Sigmoid colon (tissue), 7 donors: ENCODE data around the gene AURKB. TPM values are rescaled to one million over a fixed set of nuclear protein-coding genes. Genes with fewer than 3 reads are reported as not detected.

ENCODE experiments used
- DNase-seq: peaks from one replicate; pipeline ENCODE4 v3.0.0-alpha.2; 2019
- H3K27ac ChIP-seq, 4 donors: fragments of 200-600 bp; sonication (generic); one replicate each; pipeline ENCODE4 v1.5.1; 2016 to 2019; ENCODE audit warnings: mild to moderate bottlenecking in 1 of 4
- H3K27me3 ChIP-seq, 3 donors: fragments of 200-600 bp; sonication (generic); one replicate each; pipeline ENCODE4 v1.5.1; 2019; ENCODE audit warnings: mild to moderate bottlenecking in 1 of 3
- H3K36me3 ChIP-seq, 4 donors: fragments of 200-600 bp; sonication (generic); one replicate each; pipeline ENCODE4 v1.5.1; 2016 to 2019
- H3K4me1 ChIP-seq, 4 donors: fragments of 200-600 bp; sonication (generic); one replicate each; pipeline ENCODE4 v1.5.1; 2017 to 2019
- H3K4me3 ChIP-seq, 4 donors: fragments of 200-600 bp; sonication (generic); one replicate each; pipeline ENCODE4 v1.5.1; 2017 to 2019; ENCODE audit warnings: mild to moderate bottlenecking in 2 of 4, moderate library complexity in 1 of 4
- H3K9me3 ChIP-seq, 4 donors: fragments of 200-600 bp in 3 of 4; sonication (generic) in 3 of 4; one replicate each; pipeline versions ENCODE4 v1.5.1 to v1.6.1; 2013 to 2019
- EP300 ChIP-seq, 4 donors: sonication (generic); formaldehyde crosslinking; IDR thresholded peaks; one replicate each; pipeline ENCODE4 v1.6.1; 2017; ENCODE audit warnings: antibody characterized with exemption in 4 of 4
- POLR2A ChIP-seq, 2 donors: fragments of 450-650 bp; IDR thresholded peaks; one replicate each; pipeline ENCODE4 v1.6.1; 2016; ENCODE audit warnings: antibody characterized with exemption in 2 of 2, mild to moderate bottlenecking in 2 of 2, moderate library complexity in 2 of 2
- POLR2AphosphoS5 ChIP-seq, 4 donors: sonication (generic); formaldehyde crosslinking; IDR thresholded peaks; one replicate each; pipeline ENCODE4 v1.6.1; 2017; ENCODE audit warnings: antibody characterized with exemption in 4 of 4
- WGBS, 2 donors: extraction: QIAGEN DNeasy Blood & Tissue Kit; methylation state at CpG; one replicate each; pipeline ENCODE4 v1.1.7; 2013; 5-methylcytosine and 5-hydroxymethylcytosine counted together
- intact Hi-C: fragments of 100-400 bp; cut with DNase I; formaldehyde crosslinking; loops from one replicate; pipeline ENCODE4 v1.15.1; 2023
- polyA plus RNA-seq, 3 donors: library from polyadenylated mRNA; stranded (reverse); fragments of 200-250 nt; gene quantifications; one replicate each; pipeline ENCODE4 v1.2.3, GENCODE V29; 2013
- total RNA-seq, 4 donors: library from RNA; depleted of rRNA; stranded (reverse); fragments of >200 nt; gene quantifications; one replicate each; pipeline ENCODE4 v1.1.0, GENCODE V29; 2016
- TF ChIP-seq, protein P1 (sequence below), 4 experiments: fragments of 450-650 bp in 3 of 4; fragments of 200-600 bp in 1 of 4; IDR thresholded peaks; one replicate each; pipeline ENCODE4 v1.5.1; 2016 to 2019; ENCODE audit warnings: antibody characterized with exemption in 4 of 4, mild to moderate bottlenecking in 3 of 4, moderate library complexity in 2 of 4
- donor health status: healthy with polysubstance abuse.
- donor health status: Bipolar disorder and iron deficiency.
- donor health status: healthy.

Gene AURKB
- total and polyA plus RNA-seq, 7 donors, result 1.4 to 45.6 (median 3.3) TPM; not detected in 2

- peaks cover 0 to 28% (median 23%) of the 10 kb centered on the region in 4 donors for H3K4me1 ChIP-seq
- no peaks in the 10 kb centered on the region for H3K27me3 ChIP-seq
- TF ChIP-seq, protein P1, sequence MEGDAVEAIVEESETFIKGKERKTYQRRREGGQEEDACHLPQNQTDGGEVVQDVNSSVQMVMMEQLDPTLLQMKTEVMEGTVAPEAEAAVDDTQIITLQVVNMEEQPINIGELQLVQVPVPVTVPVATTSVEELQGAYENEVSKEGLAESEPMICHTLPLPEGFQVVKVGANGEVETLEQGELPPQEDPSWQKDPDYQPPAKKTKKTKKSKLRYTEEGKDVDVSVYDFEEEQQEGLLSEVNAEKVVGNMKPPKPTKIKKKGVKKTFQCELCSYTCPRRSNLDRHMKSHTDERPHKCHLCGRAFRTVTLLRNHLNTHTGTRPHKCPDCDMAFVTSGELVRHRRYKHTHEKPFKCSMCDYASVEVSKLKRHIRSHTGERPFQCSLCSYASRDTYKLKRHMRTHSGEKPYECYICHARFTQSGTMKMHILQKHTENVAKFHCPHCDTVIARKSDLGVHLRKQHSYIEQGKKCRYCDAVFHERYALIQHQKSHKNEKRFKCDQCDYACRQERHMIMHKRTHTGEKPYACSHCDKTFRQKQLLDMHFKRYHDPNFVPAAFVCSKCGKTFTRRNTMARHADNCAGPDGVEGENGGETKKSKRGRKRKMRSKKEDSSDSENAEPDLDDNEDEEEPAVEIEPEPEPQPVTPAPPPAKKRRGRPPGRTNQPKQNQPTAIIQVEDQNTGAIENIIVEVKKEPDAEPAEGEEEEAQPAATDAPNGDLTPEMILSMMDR (IDR thresholded peaks at IDR 0.05), result no peak
- TF ChIP-seq POLR2A (IDR thresholded peaks at IDR 0.05) (no peak), POLR2AphosphoS5 (IDR thresholded peaks at IDR 0.05) (peak; percentile 44 to 80 (median 58)), EP300 (IDR thresholded peaks at IDR 0.05) (no peak)
- H3K27ac ChIP-seq, result peak overlapping the region; percentile 68 to 75 (median 71)
- H3K36me3 ChIP-seq, result peaks cover 35 to 45% (median 41%) of the 10 kb centered on the region in 4 donors
- intact Hi-C loops, result loop anchor here (2.0 kb wide), 1 partner anchor 68 kb away; the partner anchor contains the start of gene SLC25A35
- 8 to 13% methylated on average over 32 of the region's 32 CpGs for WGBS, 2 donors
- peak; percentile 90 for DNase-seq
- H3K4me3 ChIP-seq, result peak overlapping the region in 3 of 4 donors; percentile 26 to 35 (median 28)
- H3K9me3 ChIP-seq, result no peaks in the 10 kb centered on the region
These were observed 16.3 kb upstream of the AURKB start for GRCh38 chr17:8226536-8227237.

GRCh38 chr17:8225813-8226535, 15.6 kb upstream of the AURKB start:
- DNase-seq, result no peak
- H3K9me3 ChIP-seq, result no peaks in the 10 kb centered on the region
- H3K27ac ChIP-seq, result peak overlapping the region; percentile 68 to 75 (median 71)
- TF ChIP-seq, protein P1 (IDR thresholded peaks at IDR 0.05), result no peak
- TF ChIP-seq POLR2AphosphoS5 (IDR thresholded peaks at IDR 0.05), result no peak
- peaks cover 28 to 38% (median 34%) of the 10 kb centered on the region in 4 donors for H3K36me3 ChIP-seq
- peaks cover 0 to 31% (median 23%) of the 10 kb centered on the region in 4 donors for H3K4me1 ChIP-seq
- H3K27me3 ChIP-seq, result no peaks in the 10 kb centered on the region
- H3K4me3 ChIP-seq, result peak overlapping the region in 3 of 4 donors; percentile 26 to 35 (median 28)
- intact Hi-C loops, result loop anchor here (2.0 kb wide), 1 partner anchor 69 kb away; the partner anchor contains the start of gene SLC25A35
- 45 to 48% methylated on average over 20 of the region's 20 CpGs for WGBS, 2 donors

DNA sequence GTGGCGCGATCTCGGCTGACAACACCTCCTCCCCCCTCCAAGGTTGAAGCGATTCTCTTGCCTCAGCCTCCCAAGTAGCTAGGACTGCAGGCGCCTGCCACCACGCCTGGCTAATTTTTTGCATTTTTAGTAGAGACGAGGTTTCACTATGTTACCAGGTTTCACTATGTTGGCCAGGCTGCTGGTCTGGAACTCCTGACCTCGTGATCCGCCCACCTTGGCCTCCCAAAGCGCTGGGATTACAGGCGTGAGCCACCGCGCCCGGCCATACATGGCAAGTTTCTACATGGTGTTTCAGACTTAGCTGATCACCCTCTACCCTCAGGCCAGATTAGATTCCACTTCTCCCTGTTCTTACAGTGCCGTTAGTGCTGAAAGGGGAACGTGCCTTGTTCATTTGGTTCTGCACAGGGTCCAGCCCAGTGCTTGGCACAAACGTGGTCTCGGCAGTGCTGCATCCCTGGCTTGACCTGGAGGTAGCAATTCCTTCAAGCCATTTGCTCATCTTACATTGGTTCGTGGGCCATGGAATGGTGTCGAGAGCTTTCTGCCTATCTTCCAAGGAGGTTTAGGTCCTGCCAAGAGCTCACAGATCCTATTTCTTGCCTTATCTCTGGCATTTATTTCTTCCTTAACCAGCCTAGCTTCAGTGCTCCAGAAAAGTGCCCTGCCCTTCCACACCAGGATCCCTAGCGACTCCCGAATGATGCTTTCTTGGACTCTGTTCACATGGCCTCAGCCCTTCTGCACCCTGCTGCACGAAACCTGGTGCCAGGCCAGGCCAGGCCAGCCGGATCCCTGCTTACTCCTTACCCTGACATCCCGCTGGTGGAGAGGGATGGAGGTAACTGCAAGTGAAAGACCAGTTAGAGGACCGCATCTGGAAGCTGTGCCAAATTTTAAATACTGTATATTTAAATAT, 14.8 kb upstream of the AURKB start:
- no peak overlapping the region for H3K4me3 ChIP-seq
- intact Hi-C loops, result loop anchor here (5.0 kb wide), 2 partner anchors 63 to 88 kb away; partner anchors contain the start of gene VAMP2
- H3K27me3 ChIP-seq, result no peaks in the 10 kb centered on the region
- H3K27ac ChIP-seq, result peak overlapping the region in 2 of 4 donors; percentile 0 to 96
- WGBS, 2 donors, result 92 to 95% methylated on average over 26 of the region's 26 CpGs
- H3K4me1 ChIP-seq, result peaks cover 0 to 39% (median 23%) of the 10 kb centered on the region in 4 donors
- peaks cover 20 to 30% (median 25%) of the 10 kb centered on the region in 4 donors for H3K36me3 ChIP-seq
- TF ChIP-seq POLR2A (IDR thresholded peaks at IDR 0.05) (no peak), EP300 (IDR thresholded peaks at IDR 0.05) (no peak), POLR2AphosphoS5 (IDR thresholded peaks at IDR 0.05) (no peak)
- TF ChIP-seq, protein P1 (IDR thresholded peaks at IDR 0.05), result no peak
- no peak for DNase-seq
- no peaks in the 10 kb centered on the region for H3K9me3 ChIP-seq
